Breast epithelium (tissue), 4 donors: ENCODE results near the gene ETFB. TPM values are rescaled to one million over a fixed set of nuclear protein-coding genes. Genes with fewer than 3 reads are reported as not detected.

ENCODE experiments used
- DNase-seq, 2 donors: peaks; one replicate each; pipeline ENCODE4 v3.0.0-alpha.2; 2019; ENCODE audit warnings: low spot score in 2 of 2
- H3K27ac ChIP-seq, 2 donors: fragments of 200-600 bp; sonication (generic) in 1 of 2; one replicate each; pipeline ENCODE4 v1.5.1; 2016 to 2019; ENCODE audit warnings: mild to moderate bottlenecking in 1 of 2
- H3K27me3 ChIP-seq, 2 donors: fragments of 200-600 bp; sonication (generic) in 1 of 2; one replicate each; pipeline versions ENCODE4 v1.5.1 to v1.6.0; 2017 to 2019; ENCODE audit warnings: control low read depth in 1 of 2, mild to moderate bottlenecking in 1 of 2
- H3K36me3 ChIP-seq: fragments of 200-600 bp; one replicate; pipeline ENCODE4 v1.5.1; 2019
- H3K4me1 ChIP-seq, 2 donors: fragments of 200-600 bp; sonication (generic); one replicate each; pipeline ENCODE4 v1.5.1; 2016 to 2019; ENCODE audit warnings: control low read depth in 1 of 2
- H3K4me3 ChIP-seq, 3 donors: fragments of 200-600 bp; sonication (generic); 1 replicate in 2 of 3; 2 replicates in 1 of 3; pipeline ENCODE4 v1.5.1; 2016 to 2019; ENCODE audit warnings: mild to moderate bottlenecking in 3 of 3, moderate library complexity in 2 of 3
- H3K9me3 ChIP-seq, 2 donors: fragments of 200-600 bp; sonication (generic) in 1 of 2; one replicate each; pipeline ENCODE4 v1.5.1; 2016 to 2019; ENCODE audit warnings: control low read depth in 1 of 2
- POLR2A ChIP-seq: fragments of 450-650 bp; IDR thresholded peaks from one replicate; pipeline ENCODE4 v1.6.1; 2016; ENCODE audit warnings: antibody characterized with exemption, mild to moderate bottlenecking, moderate library complexity
- POLR2AphosphoS5 ChIP-seq, 3 donors: sonication (generic); formaldehyde crosslinking; IDR thresholded peaks; one replicate each; pipeline ENCODE4 v1.6.1; 2017; ENCODE audit warnings: antibody characterized with exemption in 3 of 3
- intact Hi-C: fragments of 100-400 bp; cut with DNase I; formaldehyde crosslinking; loops from one replicate; pipeline ENCODE4 v1.15.1; 2023; ENCODE audit warnings: low total_unique reads
- total RNA-seq, 3 donors: library from RNA; depleted of rRNA; stranded (reverse); fragments of >200 nt; gene quantifications; one replicate each; pipeline ENCODE4 v1.1.0, GENCODE V29; 2016
- TF ChIP-seq, protein P1 (sequence below), 3 donors: fragments of 450-650 bp; IDR thresholded peaks; one replicate each; pipeline ENCODE4 v1.5.1; 2016 to 2017; ENCODE audit warnings: antibody characterized with exemption in 3 of 3, mild to moderate bottlenecking in 3 of 3, moderate library complexity in 3 of 3

ETFB gene
- total RNA-seq, 3 donors from 2014 or later, result 60.7 to 214 (median 88.5) TPM

DNA sequence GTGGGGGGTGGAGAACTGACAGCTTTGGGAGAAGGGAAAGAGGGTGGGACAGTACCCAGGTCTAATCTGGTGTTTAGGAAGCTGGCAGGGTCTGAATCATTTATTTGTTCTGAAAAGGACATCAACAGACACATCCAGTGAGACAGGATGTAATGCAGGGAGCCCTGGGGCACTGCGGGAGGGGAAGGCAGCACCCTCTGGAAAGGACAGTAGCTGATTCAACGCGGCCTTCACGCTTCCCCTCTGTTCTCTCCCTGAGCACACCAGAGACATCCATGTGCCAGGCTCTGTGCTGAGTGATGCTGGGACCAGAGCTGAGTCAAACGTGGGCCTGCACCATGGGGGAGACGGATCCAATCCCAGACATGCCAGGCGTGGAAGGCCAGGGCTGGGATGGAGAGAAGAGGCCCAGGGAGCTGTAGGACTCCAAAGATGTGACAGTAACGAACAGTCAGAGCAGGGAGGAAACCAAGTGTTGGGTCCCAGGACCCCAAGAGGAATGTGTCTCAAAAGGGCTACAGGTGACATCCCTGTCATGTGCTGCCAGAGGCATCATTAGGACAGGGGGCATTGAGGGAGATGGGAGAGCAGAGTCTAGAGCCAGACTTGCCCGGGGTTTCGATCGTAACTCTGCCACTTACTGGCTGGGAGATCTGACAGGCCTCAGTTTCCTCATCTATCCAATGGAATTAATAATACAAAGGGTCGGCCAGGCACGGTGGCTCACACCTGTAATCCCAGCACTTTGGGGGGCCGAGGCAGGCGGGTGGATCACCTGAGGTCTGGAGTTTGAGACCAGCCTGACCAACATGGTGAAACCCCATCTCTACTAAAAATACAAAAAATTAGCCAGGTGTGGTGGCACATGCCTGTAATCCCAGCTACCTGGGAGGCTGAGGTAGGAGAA lies 1.7 kb downstream of the ETFB start:
- Histone ChIP-seq H3K4me1 (no peaks in the 10 kb centered on the region), H3K27ac (peak overlapping the region; percentile 42 to 53), H3K4me3 (peak overlapping the region in 1 of 3 donors; percentile 82), H3K36me3 (no peaks in the 10 kb centered on the region), H3K27me3 (no peaks in the 10 kb centered on the region), H3K9me3 (no peaks in the 10 kb centered on the region)
- intact Hi-C loops, result no loop called here
- DNase-seq, result no peak
- TF ChIP-seq, protein P1, sequence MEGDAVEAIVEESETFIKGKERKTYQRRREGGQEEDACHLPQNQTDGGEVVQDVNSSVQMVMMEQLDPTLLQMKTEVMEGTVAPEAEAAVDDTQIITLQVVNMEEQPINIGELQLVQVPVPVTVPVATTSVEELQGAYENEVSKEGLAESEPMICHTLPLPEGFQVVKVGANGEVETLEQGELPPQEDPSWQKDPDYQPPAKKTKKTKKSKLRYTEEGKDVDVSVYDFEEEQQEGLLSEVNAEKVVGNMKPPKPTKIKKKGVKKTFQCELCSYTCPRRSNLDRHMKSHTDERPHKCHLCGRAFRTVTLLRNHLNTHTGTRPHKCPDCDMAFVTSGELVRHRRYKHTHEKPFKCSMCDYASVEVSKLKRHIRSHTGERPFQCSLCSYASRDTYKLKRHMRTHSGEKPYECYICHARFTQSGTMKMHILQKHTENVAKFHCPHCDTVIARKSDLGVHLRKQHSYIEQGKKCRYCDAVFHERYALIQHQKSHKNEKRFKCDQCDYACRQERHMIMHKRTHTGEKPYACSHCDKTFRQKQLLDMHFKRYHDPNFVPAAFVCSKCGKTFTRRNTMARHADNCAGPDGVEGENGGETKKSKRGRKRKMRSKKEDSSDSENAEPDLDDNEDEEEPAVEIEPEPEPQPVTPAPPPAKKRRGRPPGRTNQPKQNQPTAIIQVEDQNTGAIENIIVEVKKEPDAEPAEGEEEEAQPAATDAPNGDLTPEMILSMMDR (IDR thresholded peaks at IDR 0.05), result no peak
- no peak for TF ChIP-seq POLR2AphosphoS5 (IDR thresholded peaks at IDR 0.05)
- TF ChIP-seq POLR2A, result no peak

DNA sequence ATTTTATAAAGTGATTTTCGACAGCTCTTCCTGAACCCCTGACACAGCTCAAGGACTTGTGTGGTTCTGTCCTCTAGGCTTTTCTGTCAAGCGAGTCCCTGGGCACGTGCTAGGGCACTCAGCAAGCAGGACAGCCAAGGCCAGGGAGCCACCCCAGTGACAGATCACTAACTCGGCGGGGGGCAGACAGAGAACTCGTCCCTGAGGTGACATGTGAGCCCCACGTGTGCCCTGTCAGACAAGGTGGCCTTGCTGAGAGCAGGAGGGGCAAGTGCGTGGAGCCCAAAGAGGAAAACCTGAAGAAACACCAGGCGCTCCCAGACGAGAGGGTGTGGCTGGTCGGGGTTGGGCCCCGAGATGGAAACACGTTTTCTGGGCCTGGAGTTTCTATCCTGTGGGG lies 4.9 kb downstream of the ETFB start:
- H3K9me3 ChIP-seq, result no peaks in the 10 kb centered on the region
- intact Hi-C loops, result no loop called here
- no peaks in the 10 kb centered on the region for H3K27me3 ChIP-seq
- H3K4me1 ChIP-seq, result no peaks in the 10 kb centered on the region
- no peak overlapping the region for H3K27ac ChIP-seq
- H3K4me3 ChIP-seq, result no peak overlapping the region
- TF ChIP-seq POLR2A (no peak), POLR2AphosphoS5 (IDR thresholded peaks at IDR 0.05) (no peak)
- TF ChIP-seq, protein P1 (IDR thresholded peaks at IDR 0.05), result no peak
- H3K36me3 ChIP-seq, result no peaks in the 10 kb centered on the region
- no peak for DNase-seq

DNA sequence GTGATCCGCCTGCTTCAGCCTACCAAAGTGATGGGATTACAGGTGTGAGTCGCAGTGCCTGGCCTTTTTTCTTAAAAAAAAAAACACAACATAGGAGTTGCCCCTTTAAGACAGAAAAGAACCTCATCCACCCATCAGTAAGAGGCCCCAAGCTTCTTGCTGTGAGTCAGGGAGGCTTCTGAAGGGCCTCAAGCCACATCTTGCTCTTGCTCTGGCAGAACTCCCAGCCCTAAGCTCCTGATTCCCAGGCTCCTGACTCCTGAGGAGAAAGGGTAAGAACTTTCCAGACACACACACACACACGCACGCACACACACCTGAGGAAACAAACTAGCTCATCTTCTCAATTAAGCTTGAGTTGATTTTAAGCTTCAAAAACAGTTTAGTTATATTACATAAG lies 6.9 kb downstream of the ETFB start:
- Histone ChIP-seq H3K4me1 (no peaks in the 10 kb centered on the region), H3K27ac (no peak overlapping the region), H3K36me3 (no peaks in the 10 kb centered on the region), H3K9me3 (no peaks in the 10 kb centered on the region), H3K27me3 (no peaks in the 10 kb centered on the region), H3K4me3 (no peak overlapping the region)
- DNase-seq, result no peak
- intact Hi-C loops, result no loop called here
- TF ChIP-seq, protein P1 (IDR thresholded peaks at IDR 0.05), result no peak
- TF ChIP-seq POLR2AphosphoS5 (IDR thresholded peaks at IDR 0.05) (no peak), POLR2A (no peak)

DNA sequence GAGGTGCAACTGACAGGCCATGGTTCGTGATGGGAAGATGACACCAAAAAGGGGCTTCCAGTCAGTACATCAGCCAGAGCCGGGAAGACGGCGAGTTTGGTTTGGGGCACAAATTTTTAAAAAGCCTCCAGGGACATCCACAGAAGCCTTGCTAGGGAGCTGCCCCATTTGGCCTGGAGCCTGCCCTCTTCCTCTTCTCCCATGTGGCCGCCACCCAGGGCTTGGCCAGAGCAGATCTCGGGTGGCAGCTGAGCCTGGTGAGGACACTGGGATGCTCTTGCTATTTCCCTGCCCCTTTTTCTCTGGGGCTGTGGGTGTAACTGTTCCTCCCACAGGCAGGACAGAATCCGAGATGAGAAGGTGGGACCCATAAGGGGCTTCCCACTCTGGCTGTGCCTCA lies 8.2 kb downstream of the ETFB start:
- intact Hi-C loops, result no loop called here
- no peaks in the 10 kb centered on the region for H3K36me3 ChIP-seq
- H3K27me3 ChIP-seq, result no peaks in the 10 kb centered on the region
- no peak for DNase-seq
- no peak overlapping the region for H3K4me3 ChIP-seq
- no peaks in the 10 kb centered on the region for H3K4me1 ChIP-seq
- no peak for TF ChIP-seq POLR2AphosphoS5 (IDR thresholded peaks at IDR 0.05)
- TF ChIP-seq, protein P1 (IDR thresholded peaks at IDR 0.05), result no peak
- no peak for TF ChIP-seq POLR2A
- no peaks in the 10 kb centered on the region for H3K9me3 ChIP-seq
- no peak overlapping the region for H3K27ac ChIP-seq

DNA sequence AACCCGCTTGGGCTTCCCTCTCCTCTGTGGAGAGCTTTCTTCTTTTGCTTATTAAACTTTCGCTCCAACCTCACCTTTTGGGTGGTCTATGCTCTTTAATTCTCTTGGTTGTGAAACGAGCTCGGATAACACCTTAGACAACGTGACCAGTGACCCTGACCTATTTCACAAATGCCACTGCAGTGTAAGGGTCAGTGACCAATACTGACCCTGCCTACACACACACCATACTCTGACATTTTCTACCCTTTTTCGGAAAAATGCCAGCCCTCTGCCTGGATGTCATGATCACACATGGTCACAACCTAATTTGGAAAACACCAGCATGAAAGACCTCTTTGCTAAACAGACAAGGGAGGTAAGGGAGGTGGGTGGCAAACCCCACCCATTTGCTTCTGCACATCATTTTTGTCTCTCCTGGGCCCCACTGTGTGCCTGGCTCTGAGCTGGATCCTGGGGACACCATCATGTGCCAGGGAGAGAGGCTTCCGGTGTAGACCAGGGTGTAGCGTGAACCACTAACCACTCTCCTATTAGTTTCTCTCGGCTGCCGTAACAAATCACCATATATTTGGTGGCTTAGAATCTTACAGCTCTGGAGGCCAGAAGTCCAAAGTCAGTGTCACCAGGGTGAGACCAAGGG lies 9.9 kb downstream of the ETFB start:
- Histone ChIP-seq H3K36me3 (no peaks in the 10 kb centered on the region), H3K27me3 (no peaks in the 10 kb centered on the region), H3K4me1 (no peaks in the 10 kb centered on the region), H3K27ac (no peak overlapping the region), H3K9me3 (no peaks in the 10 kb centered on the region), H3K4me3 (no peak overlapping the region)
- TF ChIP-seq, protein P1 (IDR thresholded peaks at IDR 0.05), result no peak
- TF ChIP-seq POLR2A (no peak), POLR2AphosphoS5 (IDR thresholded peaks at IDR 0.05) (no peak)
- DNase-seq, result no peak
- intact Hi-C loops, result no loop called here
